HG03565 (cell line): Measurements from ENCODE around the gene RNASE9.
"Not testable (repeated sequence)": the region's sequence is repeated elsewhere in the genome, so short reads cannot be mapped to it uniquely, and the experiment has no call there.

ENCODE experiments used
- ATAC-seq: cut with Tn5 transposase; IDR thresholded peaks from one replicate; pipeline ENCODE4 v1.9.1; 2021; ENCODE audit warnings: mild to moderate bottlenecking, moderate library complexity; ENCODE audit not compliant: unreplicated experiment

Gene RNASE9

DNA sequence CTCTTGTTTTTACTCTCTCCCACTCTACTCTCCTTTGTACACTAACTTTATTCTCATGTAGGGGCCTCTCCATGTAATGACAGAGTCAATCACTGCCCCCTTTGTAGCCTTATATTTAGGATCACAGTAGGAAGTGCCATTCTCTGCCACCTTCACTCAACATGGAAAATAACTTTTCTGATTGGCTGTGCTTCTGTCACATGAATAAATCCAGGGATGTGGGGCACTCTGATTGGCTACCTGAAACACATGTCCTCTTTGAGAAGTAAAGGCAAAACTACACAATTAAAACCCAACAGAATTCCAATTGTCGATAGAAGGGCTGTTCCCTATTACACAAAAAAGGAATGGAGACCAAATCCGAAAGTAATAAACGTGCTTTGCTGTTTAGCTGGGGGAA lies at the start of gene RNASE9:
RNASE9 (minus strand) TSS at position 87 of the 400 bp plus-strand sequence.
- ATAC-seq, result no peak

- no peak for ATAC-seq
Measured at GRCh38 chr14:20610002-20610765, 49.3 kb upstream of the RNASE9 start.

DNA sequence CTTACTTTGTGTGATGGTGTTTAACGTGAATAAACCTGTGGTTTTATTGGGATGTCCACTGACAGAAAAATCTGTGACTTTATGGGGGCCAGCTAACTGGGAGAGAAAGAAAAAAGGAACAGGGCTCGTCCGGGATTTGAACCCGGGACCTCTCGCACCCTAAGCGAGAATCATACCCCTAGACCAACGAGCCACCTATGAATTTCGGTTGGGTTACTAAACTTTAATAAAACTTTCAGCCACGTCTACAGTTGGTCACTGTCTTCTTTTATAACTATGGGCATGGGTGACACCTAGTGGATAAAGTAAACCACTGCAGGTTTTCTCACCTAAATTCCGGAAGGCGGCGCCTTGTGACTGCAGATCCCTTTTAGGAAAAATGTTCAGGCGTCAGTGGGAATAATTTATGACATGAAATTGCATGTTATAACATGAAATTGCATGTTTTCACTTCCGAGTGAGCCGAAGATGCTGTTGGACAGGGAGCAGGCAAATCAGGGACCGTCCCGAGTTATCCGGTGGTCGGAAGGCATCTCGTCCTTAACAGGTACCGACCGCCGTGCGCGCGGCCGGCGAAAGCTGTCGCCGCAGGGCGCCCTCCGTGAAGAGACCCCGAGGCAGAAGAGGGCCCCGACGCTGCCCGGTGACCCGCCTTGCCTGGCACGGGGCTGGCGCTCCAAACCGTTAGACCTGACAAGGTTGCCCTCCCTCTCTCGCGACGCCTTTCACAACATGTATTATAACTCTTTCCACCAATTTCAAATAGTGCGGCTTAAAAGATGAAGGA lies 48.6 kb upstream of the RNASE9 start:
- peak; percentile 20 for ATAC-seq

GRCh38 chr14:20608383-20609110 lies 47.7 kb upstream of the RNASE9 start:
- no peak for ATAC-seq

GRCh38 chr14:20607617-20608016 lies 46.8 kb upstream of the RNASE9 start:
- ATAC-seq, result no peak

GRCh38 chr14:20606902-20607242 lies 46.0 kb upstream of the RNASE9 start:
- ATAC-seq, result no peak

GRCh38 chr14:20606190-20606901 lies 45.5 kb upstream of the RNASE9 start:
- ATAC-seq, result no peak

DNA sequence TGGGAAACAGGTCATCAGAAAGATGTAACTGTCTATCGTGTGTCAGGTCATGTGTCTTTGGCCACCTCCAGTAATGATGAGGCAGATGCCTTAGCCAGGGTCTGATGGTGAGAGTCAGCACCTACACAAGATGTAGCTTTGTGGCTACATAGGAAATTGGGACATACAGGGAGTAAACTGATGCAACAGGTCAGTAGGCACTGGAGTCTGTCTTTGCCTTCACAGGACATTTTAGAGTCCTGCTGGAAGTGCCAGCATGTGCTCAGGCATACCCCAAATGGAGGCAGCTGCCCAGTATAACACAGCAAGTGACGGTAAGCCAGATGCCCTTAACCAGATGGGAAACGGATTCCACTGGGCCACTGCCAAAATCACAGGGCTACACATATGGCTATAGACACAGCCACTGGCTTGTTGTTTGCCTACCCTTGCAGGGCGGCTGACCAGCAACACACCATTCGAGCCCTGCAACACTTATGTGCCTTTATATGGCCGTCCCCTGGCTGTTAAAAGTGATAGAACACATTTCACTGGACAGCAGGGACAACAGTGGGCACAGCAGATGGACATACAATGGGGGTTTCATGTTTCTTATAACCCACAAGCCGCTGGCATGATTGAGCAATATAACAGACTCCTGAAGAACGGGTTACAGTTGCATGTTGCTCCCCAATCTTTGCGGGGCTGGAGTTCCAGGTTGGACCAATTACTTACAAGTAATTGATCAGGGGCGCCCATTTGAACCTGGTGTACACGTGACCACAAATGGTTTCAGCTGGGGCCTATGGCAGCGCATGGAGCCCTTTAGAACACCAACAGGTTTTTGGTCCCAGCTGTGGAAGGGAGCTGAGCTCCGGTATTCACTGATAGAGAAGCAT lies 43.2 kb upstream of the RNASE9 start:
- no peak for ATAC-seq

DNA sequence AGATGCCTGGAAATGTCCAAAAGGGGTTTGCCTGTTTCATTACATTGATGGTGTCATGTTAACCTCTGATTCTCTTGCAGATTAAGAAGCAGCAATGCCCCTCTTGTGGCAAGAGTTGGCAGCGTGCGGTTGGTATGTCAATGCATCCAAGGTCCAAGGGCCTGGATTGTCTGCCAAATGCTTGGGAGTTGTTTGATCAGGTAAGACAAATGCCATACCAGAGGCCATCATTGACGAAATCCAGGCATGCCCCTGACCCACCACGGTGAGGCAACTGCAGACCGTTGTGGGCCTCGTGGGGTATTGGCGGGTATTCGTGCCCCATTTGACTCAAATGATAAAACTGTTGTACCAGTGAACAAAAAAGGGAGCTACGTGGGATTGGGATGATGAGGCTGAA lies 41.7 kb upstream of the RNASE9 start:
- ATAC-seq, result no peak

DNA sequence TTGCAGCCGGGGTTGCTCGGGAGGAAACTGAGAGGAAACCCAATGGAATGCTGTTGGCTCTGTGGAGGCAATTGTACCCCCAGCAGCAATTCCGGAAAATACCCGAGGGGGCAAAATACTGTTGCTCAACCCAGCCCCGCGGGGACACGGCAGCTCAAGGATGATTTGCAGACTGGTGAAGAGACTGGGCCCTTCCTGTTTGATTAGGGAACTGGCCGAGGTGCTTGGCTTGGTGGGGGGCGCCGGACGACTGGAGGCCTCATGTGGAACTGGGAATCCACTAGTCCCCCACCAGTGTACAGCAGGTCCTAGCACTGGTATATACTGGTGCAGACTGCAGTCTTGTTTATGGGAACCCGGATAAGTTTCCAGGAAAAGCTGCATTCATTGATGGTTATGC lies 40.7 kb upstream of the RNASE9 start:
- ATAC-seq, result no peak

GRCh38 chr14:20597108-20597507 lies 36.3 kb upstream of the RNASE9 start:
- ATAC-seq, result no peak

DNA sequence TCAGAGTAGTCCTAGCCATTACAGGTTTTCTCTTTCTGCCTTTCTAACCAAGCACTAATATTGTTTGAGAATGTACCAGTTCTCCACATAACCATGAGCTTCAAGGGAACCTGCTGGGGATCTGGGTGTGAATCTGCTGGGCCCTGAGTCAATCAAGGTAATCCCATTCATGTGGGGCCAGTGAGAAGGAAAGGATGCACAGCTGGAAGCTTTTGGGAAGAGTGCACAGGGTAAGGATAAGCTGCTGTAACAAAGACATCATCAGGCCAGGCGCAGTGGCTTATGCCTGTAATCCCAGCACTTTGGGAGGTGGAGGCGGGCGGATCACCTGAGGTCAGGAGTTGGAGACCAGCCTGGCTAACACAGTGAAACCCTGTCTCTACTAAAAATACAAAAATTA lies 34.9 kb upstream of the RNASE9 start:
- not testable (repeated sequence) for ATAC-seq

GRCh38 chr14:20592574-20592973 lies 31.7 kb upstream of the RNASE9 start:
- ATAC-seq, result no peak

DNA sequence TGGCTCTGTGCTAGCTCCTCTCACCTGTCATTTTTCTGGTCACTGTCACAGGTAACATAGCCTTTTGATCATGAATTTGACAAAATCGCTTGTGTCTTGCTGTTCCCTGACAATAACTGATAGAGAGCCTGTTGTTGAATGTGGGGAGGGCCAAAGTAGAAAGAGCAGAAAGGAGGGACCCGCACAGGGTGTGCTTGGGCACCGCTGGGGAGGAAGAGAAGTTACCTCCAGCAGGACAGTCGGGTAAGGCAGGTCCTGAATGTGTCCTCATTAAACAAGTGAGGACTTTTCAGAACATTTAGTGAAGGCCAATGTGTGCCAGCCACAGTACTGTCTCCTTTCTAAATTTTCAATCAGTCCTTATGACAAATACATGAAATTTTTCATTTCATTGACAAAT lies 30.4 kb upstream of the RNASE9 start, which contains the start of gene RNASE12:
RNASE12 (minus strand) TSS at position 142 of the 400 bp plus-strand sequence. CDS start 653 bp downstream, outside the sequence.
- no peak for ATAC-seq

DNA sequence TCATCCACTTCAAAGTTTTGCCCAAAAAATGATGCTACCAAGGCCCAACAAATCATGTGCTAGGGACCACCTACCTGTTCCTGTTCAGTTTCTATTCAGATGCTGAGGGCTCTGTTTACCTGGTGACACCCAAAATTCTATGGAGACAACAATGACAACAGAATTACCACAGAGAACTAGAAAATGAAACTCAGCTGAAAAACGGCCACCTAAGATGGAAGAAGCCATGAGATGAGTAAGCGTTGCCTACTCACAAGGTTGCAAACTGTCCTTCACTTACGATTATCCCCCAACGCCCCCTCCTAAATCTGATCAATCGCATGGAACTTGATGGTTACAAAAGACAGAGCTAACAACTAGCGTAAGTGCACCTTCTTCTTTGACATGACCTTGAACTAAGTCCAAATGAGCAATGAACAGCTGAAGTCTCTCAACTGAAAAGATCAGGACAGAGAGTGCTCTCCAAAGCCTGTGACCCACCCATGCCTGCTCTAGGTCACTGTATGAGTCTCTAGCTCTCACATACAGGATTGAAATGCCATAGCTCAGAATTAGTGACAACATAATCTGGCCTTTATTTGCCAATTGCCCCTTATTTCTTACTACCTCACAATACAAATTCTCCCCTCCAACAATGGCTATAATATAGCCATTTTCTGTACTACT lies 26.8 kb upstream of the RNASE9 start, which contains the start of gene RNASE11:
RNASE11 (minus strand) TSS at position 513 of the 666 bp plus-strand sequence.
- ATAC-seq, result no peak

DNA sequence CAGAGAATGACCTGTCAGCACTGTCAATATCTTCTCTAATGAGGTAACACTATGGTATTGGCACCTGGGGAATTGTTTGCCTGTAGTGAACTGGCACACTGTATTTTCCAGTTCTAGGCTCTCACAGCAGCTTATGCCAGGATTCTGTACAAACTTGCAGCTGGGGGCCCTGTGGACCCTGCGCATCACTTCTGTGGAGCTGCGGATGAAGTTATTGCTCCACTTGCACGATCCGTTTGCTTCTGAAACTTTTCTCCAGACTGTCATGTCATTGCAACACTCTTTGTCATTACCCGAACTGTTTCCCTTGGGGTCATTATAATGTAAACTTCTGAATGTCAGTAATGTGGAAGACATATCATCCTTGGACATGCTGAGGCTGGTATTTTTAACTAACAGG lies 23.1 kb upstream of the RNASE9 start:
- no peak for ATAC-seq

DNA sequence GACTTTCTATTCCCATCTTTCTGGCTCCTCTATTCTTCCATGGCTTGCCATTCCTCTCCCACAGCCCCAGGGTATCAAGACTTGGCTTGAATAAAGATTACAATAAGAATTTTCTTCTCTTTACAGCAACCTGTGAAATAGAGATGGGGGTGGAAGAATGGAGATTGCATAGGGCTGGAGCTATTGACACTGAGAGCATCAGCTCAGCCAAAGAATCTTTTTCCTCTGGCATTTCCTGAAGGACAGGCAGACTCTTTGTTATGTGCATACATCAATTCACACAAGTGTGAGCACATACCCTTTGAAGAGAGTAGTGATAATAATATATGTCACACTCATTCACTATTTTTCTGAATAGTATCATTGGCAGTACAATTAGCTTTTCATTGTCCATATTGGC lies 22.3 kb upstream of the RNASE9 start:
- ATAC-seq, result no peak

GRCh38 chr14:20580242-20580641 lies 19.4 kb upstream of the RNASE9 start:
- ATAC-seq, result no peak

GRCh38 chr14:20578784-20579502 lies 18.1 kb upstream of the RNASE9 start:
- no peak for ATAC-seq
